ENCODE results near the gene IP6K1. TPM values are rescaled to one million over a fixed set of nuclear protein-coding genes. Genes with fewer than 3 reads are reported as not detected.
"Not testable (repeated sequence)": the region's sequence is repeated elsewhere in the genome, so short reads cannot be mapped to it uniquely, and the experiment has no call there.

Gene IP6K1
- total RNA-seq, 1 experiment from 2014 or later, result 31.0 TPM

- DNase-seq (ENCODE audit: low spot score), result no peak
Measured at GRCh38 chr3:49794431-49794830, 8.1 kb upstream of the IP6K1 start.

DNA sequence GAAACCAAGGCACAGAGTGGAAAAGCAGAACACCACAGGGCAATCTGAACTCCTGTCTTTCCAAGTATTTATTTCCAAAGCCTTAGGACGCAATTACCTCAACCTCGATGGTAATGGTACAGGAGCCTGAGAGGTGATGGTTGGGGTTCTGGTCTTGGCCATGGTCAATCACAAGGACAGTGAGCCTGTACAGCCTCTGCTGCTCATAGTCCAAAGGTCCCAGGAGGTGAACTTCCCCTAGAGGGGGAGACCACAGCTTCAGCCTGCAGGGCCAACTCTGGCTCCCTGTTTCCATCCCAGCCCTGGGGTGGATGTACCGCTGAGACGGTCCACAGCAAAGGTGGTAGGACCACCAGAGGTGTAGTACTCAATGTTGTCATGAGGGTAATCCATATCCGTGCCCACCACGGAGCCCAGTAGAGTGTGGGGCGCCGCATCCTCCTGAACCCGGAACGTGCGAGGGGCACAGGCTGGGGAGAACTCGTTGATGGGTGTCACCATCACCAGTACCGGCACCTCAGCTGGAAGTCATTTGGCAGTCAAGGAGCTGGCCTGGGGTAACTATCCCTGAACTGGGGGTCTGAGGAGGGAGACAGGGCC is 7.2 kb upstream of the IP6K1 start:
- DNase-seq (ENCODE audit: low spot score), result no peak

- no peak for DNase-seq (ENCODE audit: low spot score)
Measured at GRCh38 chr3:49792371-49793150, 6.2 kb upstream of the IP6K1 start.

DNA sequence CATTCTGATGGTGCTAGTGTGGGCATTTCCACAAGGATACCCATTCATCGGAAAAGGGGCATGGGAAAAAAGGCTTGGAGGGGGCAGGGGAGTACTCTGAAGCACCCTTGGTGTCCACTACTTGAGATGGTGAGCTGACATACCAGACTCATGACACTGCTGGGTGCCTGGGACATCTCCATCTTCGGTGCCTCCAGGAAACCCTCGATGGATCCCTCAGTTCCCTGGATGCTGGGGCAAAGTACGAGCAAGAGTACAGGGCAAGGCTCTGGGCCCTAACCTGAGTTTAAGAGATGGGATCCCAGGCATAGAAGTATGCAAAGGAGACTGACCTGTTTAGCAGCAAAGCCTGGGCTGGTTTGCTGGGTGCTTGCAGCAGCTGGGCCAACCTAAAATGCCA is 5.2 kb upstream of the IP6K1 start:
- DNase-seq (ENCODE audit: low spot score), result no peak

DNA sequence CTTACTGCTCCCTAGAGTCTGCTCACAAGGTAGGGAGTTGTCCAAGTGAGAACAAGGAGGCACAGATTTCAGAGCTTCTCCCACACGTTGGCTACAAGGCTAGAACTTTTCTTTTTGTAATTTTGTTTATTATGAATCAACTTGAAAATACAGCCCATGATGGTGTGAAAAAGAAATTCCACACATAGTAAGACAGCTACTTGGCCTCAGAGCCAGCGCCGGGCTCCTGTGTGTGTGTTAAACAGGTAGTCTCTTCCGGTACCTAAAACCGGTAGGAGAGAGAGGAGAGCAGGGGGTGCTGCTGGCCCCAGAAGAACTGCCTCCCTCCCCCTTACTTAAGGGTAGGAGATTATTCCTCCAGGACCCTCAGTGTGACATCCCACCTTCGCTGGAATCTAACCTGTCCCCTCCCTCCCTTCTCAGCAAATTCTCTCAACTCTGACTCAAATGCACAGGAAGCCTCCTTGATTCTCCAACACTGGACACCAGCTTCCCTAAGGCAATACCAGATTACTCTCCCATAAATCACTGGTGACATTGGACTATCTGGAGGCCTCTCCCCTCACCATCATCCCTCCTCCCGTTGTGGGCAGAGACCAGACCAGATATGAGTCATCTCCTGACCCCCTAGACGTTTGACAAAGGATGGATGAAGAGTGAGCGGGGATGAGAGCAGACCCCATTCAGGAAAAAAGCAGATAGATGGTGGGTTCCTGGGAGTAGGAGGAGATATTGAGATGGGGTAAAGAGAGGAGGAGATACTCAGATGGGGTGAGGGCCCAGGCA is 4.5 kb upstream of the IP6K1 start:
- DNase-seq (ENCODE audit: low spot score), result peak; percentile 62

- no peak for DNase-seq (ENCODE audit: low spot score)
Measured at GRCh38 chr3:49788056-49788455, 1.7 kb upstream of the IP6K1 start.

GRCh38 chr3:49787536-49787935 is 1.2 kb upstream of the IP6K1 start:
- no peak for DNase-seq (ENCODE audit: low spot score)

DNA sequence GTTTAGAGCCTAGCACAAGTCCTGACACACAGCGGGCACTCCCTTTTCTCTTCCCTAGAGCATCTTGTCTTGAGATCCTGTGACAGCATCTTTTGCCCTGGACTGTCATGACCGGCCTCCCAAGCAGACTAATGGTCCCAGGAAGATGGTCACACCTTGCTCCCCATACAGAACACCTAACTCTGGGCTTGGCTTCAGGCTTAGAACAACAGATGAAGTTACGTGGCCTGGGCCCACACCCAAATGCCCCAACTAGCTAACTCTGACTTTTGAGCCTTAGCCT is 781 bp upstream of the IP6K1 start:
- DNase-seq (ENCODE audit: low spot score), result peak; percentile 7

DNA sequence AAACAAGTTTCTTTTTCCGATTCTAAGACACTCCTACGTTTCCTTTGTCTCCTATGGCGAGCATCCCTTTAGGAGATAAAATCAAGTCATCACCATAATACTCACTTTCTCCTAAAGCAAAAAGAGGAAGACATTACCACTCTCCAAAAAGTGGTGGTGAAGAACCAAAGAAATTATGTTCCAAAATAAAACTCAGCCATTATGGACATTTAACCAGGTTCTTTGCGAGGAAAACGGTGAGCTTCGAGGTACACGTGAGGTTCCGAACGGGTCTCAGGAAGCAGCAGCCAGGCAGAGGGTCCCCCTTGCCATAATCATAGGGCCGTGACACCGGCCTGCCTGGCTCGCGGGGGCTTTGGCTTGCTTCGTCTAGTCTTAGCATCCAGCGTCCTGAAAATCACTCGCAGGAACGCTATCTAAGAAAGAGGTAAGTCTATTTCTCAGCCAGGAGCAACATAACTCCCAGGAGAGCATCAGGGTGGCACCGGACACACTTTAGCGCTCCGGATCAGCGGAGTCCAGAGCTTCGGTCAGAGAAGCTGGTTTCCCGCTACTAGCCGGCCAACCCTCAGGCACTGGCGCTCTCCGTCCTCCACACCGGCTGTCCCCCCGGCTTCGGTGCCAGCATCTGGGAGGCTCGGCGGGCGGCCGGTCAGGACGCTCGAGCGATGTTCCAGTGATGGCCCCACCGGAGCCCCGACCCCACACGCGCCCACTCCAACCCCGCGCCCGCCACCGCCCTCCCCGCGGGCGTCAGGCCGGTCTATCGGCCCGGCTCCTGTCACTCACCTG is 581 bp downstream of the IP6K1 start:
- DNase-seq (ENCODE audit: low spot score), result peak; percentile 21

DNA sequence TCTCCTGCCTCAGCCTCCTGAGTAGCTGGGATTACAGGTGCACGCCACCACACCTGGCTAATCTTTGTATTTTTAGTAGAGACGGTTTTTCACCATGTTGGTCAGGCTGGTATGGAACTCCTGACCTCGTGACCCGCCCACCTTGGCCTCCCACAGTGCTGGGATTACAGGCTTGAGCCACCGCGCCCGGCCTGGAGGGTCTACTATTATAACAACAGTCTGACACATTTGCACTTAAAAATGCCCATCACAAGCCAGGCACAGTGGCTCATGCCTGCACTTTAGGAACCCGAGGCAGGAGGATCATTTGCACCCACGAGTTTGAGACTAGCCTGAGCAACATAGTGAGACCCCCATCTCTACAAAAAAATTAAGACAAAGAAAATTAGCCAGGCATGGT is 4.1 kb downstream of the IP6K1 start:
- not testable (repeated sequence) for DNase-seq (ENCODE audit: low spot score)

DNA sequence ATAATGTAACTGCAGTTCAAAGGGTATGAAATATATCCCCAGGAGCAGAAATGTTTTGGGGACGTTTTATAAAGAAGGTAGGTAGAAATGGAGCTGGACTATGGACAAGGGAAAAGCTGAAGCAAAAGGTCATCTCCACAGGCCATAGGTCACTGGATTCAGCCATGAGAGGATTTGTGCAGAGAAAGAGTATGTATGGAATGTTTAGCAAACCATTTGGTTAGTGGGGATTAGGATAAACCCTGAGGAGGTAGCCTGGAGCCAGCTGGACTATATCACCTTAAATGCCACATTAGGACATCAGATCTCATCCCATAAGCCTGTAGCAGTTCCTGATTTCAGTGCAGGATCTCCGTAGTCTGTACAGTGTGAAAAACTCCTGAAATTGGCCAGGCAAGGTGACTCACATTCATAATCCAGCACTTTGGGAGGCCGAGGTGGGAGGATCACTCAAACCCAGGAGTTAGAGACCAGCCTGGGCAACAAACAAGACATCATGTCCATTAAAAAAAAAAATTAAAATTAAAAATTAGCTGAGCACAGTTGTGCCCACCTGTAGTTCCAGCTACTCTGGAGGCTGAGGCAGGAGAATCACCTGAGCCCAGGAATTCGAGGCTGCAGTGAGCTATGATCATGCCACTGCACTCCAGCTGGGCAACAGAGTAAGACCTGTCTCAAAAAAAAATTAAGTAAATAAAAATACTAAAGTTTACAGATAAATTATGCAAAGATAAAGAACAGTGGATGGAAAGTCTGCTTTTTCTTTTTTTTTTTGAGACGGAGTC is 4.7 kb downstream of the IP6K1 start:
- no peak for DNase-seq (ENCODE audit: low spot score)

DNA sequence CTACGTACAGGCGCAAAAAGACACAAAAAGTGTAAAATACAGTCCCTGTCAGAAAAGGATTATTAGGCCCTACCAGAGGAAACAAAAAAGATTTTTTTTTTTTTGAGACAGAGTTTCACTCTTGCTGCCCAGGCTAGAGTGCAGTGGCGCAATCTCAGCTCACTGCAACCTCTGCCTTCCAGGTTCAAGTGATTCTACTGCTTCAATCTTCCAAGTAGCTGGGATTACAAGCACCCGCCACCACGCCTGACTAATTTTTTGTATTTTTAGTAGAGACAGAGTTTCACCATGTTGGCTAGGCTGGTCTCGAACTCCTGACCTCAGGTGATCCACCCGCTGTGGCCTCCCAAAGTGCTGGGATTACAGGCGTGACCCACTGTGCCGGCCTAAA is 5.4 kb downstream of the IP6K1 start:
- not testable (repeated sequence) for DNase-seq (ENCODE audit: low spot score)

DNA sequence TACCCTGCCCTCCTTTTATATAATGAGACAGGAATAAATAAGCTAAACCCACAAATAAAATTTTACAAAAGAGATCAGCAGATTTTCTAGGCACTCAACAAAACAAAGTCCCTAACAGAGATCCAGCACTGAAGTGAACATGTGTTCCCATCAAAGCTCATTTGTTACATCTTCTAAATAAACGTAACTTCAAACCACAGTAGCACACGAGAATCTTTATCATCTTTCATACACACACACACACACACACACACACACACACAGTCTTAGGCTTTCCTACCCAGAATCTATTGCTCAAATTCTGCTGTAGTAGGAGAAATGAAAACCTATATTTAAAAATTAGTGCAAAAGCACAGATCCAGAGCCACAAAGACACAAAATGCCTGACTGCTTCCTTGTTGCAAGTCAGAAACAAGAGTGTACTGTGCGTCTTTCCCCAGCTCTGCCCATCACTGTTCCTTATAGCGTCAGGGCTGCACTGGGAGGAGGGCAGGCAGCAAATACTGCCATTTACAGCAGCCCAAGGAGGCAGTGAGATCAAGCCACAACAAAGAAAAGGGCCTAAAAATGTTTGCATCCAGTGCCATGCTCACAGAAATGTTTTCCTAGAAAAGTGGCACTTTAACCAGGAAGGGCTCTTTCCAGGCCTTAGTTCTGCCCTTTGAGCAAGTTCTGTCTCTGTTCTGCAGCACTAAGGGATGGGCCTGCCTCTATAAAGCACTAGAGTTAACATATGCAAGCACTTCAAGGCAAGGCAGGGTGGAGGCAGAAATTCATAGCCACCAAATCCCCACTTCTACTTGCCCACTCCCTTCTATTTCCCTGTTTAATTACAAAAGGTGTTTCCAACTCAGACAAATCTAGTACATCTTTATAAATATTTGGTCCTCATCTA is 6.0 kb downstream of the IP6K1 start:
- DNase-seq (ENCODE audit: low spot score), result no peak

- DNase-seq (ENCODE audit: low spot score), result no peak
Measured at GRCh38 chr3:49779358-49780079, 6.8 kb downstream of the IP6K1 start.

- DNase-seq (ENCODE audit: low spot score), result not testable (repeated sequence)
Measured at GRCh38 chr3:49776101-49776500, 10.2 kb downstream of the IP6K1 start.

GRCh38 chr3:49775538-49775937 is 10.8 kb downstream of the IP6K1 start:
- no peak for DNase-seq (ENCODE audit: low spot score)

GRCh38 chr3:49772703-49773102 is 13.6 kb downstream of the IP6K1 start:
- no peak for DNase-seq (ENCODE audit: low spot score)

- DNase-seq (ENCODE audit: low spot score), result no peak
Measured at GRCh38 chr3:49771340-49771938, 14.9 kb downstream of the IP6K1 start.

- no peak for DNase-seq (ENCODE audit: low spot score)
Measured at GRCh38 chr3:49769926-49770325, 16.4 kb downstream of the IP6K1 start.

Measured in A172 (cell line).